GM23248 (cell line): ENCODE data around the gene FSD1L.

ENCODE experiments used
- EZH2 ChIP-seq: fragments of 200-600 bp; sonication (generic); IDR thresholded peaks from 2 replicates; pipeline ENCODE4 v1.6.1; 2018; ENCODE audit warnings: antibody characterized with exemption, mild to moderate bottlenecking; ENCODE audit not compliant: insufficient read depth, poor library complexity, severe bottlenecking
- EZH2phosphoT487 ChIP-seq: fragments of 200-600 bp; sonication (generic); IDR thresholded peaks from 2 replicates; pipeline ENCODE4 v1.6.1; 2018; ENCODE audit warnings: antibody characterized with exemption, moderate library complexity, mild to moderate bottlenecking, low read depth; ENCODE audit not compliant: insufficient read depth

DNA sequence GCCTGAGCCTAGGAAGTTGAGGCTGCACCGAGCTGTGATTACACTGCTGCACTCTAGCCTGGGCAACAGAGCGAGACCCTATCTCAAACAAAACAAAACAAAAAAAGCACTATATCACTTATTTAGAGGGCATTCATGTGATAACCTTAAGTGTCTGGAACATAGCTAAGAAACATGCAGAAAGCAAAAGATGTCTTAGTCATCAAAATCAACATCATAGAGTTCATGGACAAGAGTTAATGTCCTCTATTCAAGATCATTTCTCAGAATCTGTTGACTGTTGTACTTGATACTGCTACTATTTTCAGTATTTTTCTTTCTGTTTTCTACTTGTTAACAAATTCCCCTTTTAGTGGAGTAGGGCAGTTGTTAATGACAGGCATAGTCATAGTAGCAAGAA lies 25.4 kb downstream of the FSD1L start:
- TF ChIP-seq EZH2 (no peak), EZH2phosphoT487 (no peak)
